Limb (tissue), 2 donors: Measurements from ENCODE around the gene PCDHB9.
A peak's percentile ranks its signal among the peaks of the same experiment; 100 is the strongest.
"Not testable (repeated sequence)": the region's sequence is repeated elsewhere in the genome, so short reads cannot be mapped to it uniquely, and the experiment has no call there.

Source experiments
- DNase-seq, 2 donors: peaks; one replicate each; pipeline ENCODE4 v3.0.0-alpha.2; 2016; ENCODE audit errors: extremely low spot score in 2 of 2

Gene PCDHB9

GRCh38 chr5:141188682-141189081, 1.7 kb downstream of the PCDHB9 start:
- DNase-seq = not testable (repeated sequence)

DNA sequence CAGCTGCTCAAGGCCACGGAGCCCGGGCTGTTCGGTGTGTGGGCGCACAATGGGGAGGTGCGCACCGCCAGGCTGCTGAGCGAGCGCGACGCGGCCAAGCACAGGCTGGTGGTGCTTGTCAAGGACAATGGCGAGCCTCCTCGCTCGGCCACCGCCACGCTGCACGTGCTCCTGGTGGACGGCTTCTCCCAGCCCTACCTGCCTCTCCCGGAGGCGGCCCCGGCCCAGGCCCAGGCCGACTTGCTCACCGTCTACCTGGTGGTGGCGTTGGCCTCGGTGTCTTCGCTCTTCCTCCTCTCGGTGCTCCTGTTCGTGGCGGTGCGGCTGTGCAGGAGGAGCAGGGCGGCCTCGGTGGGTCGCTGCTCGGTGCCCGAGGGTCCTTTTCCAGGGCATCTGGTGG, 2.2 kb downstream of the PCDHB9 start:
- not testable (repeated sequence) for DNase-seq

GRCh38 chr5:141192110-141192725, 5.3 kb downstream of the PCDHB9 start, which contains the start of gene PCDHB10:
Gene PCDHB10, plus strand, starts transcription at chr5:141192353. Its CDS starts 200 bp downstream, at chr5:141192553.
- DNase-seq = peak in 1 of 2 donors; percentile 53

GRCh38 chr5:141194332-141194731, 7.4 kb downstream of the PCDHB9 start:
- not testable (repeated sequence) for DNase-seq

- DNase-seq = no peak
Observed at GRCh38 chr5:141196363-141196762, 9.4 kb downstream of the PCDHB9 start.

DNA sequence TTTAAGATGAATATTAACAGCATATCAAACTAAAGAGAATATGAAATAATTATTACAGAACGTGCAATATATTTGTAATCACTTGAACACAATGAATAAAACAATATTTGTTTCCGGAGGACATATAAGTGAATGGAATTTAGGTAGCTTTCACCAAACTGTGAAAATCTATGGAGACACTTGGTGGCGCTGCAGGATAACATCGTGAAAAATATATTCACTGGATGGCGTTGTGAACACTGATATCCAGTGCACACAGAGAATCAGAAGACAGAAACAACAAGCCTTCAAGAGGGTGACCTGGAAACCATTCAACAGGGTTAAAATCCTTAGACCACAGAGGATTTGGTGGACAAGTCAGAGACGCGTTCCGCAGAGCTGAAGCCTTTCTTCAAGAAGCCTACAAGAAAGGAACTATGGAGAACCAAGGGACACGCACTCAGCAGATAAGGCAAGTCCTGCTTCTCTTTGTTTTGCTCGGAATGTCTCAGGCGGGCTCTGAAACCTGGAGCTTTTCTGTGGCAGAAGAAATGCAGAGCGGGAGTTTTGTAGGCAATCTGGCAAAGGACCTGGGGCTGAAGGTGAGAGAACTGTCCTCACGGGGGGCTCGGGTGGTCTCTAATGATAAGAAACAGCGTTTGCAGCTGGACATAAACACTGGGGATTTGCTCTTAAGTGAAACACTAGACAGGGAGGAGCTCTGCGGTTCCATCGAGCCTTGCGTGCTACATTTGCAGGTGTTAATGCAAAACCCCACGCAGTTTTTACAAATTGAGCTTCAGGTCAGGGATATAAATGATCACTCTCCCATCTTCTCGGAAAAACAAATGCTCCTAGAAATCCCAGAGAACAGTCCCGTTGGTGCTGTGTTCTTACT, 12.6 kb downstream of the PCDHB9 start, which contains the start of gene PCDHB11:
Gene PCDHB11, plus strand, starts transcription at position 269 of the 877 bp plus-strand sequence. Its CDS starts 148 bp downstream, at position 417.
- no peak for DNase-seq

DNA sequence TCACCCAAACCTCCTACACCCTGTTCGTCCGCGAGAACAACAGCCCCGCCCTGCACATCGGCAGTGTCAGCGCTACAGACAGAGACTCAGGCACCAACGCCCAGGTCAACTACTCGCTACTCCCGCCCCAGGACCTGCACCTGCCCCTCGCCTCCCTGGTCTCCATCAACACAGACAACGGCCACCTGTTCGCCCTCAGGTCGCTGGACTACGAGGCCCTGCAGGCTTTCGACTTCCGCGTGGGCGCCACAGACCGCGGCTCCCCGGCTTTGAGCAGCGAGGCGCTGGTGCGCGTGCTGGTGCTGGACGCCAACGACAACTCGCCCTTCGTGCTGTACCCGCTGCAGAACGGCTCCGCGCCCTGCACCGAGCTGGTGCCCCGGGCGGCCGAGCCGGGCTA, 14.2 kb downstream of the PCDHB9 start:
- DNase-seq = not testable (repeated sequence)

DNA sequence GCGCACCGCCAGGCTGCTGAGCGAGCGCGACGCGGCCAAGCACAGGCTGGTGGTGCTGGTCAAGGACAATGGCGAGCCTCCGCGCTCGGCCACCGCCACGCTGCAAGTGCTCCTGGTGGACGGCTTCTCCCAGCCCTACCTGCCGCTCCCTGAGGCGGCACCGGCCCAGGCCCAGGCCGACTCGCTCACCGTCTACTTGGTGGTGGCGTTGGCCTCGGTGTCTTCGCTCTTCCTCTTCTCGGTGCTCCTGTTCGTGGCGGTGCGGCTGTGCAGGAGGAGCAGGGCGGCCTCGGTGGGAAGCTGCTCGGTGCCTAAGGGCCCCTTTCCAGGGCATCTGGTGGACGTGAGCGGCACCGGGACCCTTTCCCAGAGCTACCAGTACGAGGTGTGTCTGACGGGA, 14.7 kb downstream of the PCDHB9 start:
- DNase-seq = not testable (repeated sequence)

GRCh38 chr5:141208478-141208877, 21.5 kb downstream of the PCDHB9 start, which contains the start of gene PCDHB12:
Gene PCDHB12, plus strand, starts transcription at chr5:141208719. Its CDS starts 189 bp downstream, at chr5:141208908.
- DNase-seq = no peak

DNA sequence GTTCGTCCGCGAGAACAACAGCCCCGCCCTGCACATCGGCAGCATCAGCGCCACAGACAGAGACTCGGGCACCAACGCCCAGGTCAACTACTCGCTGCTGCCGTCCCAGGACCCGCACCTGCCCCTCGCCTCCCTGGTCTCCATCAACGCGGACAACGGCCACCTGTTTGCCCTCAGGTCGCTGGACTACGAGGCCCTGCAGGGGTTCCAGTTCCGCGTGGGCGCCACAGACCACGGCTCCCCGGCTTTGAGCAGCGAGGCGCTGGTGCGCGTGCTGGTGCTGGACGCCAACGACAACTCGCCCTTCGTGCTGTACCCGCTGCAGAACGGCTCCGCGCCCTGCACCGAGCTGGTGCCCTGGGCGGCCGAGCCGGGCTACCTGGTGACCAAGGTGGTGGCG, 23.3 kb downstream of the PCDHB9 start:
- DNase-seq = not testable (repeated sequence)

DNA sequence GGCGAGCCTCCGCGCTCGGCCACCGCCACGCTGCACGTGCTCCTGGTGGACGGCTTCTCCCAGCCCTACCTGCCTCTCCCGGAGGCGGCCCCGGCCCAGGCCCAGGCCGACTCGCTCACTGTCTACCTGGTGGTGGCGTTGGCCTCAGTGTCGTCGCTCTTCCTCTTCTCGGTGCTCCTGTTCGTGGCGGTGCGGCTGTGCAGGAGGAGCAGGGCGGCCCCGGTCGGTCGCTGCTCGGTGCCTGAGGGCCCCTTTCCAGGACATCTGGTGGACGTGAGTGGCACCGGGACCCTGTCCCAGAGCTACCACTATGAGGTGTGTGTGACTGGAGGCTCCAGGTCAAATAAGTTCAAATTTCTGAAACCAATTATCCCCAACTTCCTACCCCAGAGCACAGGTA, 23.9 kb downstream of the PCDHB9 start:
- DNase-seq = not testable (repeated sequence)

GRCh38 chr5:141213656-141214339, 26.8 kb downstream of the PCDHB9 start, which contains the start of gene PCDHB13:
Gene PCDHB13, plus strand, starts transcription at chr5:141213919. Its CDS starts 205 bp downstream, at chr5:141214124.
- not testable (repeated sequence) for DNase-seq

DNA sequence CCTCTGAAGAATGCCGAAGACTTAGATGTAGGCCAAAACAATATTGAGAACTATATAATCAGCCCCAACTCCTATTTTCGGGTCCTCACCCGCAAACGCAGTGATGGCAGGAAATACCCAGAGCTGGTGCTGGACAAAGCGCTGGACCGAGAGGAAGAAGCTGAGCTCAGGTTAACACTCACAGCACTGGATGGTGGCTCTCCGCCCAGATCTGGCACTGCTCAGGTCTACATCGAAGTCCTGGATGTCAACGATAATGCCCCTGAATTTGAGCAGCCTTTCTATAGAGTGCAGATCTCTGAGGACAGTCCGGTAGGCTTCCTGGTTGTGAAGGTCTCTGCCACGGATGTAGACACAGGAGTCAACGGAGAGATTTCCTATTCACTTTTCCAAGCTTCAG, 27.6 kb downstream of the PCDHB9 start:
- not testable (repeated sequence) for DNase-seq

GRCh38 chr5:141215504-141215903, 28.5 kb downstream of the PCDHB9 start:
- DNase-seq = not testable (repeated sequence)

DNA sequence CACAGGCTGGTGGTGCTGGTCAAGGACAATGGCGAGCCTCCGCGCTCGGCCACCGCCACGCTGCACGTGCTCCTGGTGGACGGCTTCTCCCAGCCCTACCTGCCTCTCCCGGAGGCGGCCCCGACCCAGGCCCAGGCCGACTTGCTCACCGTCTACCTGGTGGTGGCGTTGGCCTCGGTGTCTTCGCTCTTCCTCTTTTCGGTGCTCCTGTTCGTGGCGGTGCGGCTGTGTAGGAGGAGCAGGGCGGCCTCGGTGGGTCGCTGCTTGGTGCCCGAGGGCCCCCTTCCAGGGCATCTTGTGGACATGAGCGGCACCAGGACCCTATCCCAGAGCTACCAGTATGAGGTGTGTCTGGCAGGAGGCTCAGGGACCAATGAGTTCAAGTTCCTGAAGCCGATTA, 29.1 kb downstream of the PCDHB9 start:
- not testable (repeated sequence) for DNase-seq

GRCh38 chr5:141223112-141223783, 36.3 kb downstream of the PCDHB9 start, which contains the start of gene PCDHB14:
Gene PCDHB14, plus strand, starts transcription at chr5:141223343. Its CDS starts 163 bp downstream, at chr5:141223506.
- peak in 1 of 2 donors; percentile 7 for DNase-seq

GRCh38 chr5:141224844-141225243, 37.9 kb downstream of the PCDHB9 start:
- not testable (repeated sequence) for DNase-seq

- not testable (repeated sequence) for DNase-seq
Observed at GRCh38 chr5:141225421-141225820, 38.5 kb downstream of the PCDHB9 start.

DNA sequence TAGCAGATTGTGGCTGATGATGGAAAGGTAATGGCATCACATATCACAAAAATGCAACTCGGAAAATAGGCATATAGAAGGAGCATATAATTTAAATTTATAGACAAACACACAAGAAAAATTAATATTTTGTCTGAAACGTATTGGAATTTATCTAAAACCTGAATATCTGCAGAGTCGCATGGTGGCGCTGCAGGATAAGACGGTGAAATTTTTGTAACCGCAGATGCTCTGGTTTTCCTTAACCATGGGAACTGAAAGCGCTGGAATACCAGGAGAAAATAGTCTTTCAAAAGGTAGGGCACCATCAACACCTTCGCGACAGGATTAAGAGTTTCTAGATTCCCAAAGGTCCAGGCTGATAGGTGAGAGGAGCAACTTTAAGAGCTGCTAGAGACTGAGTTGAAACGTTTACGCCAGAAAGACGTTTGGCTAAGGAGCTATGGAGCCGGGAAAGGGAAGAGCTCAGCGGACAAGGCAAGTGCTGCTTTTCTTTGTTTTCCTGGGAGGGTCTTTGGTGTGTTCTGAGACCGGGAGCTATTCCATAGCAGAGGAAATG, 47.2 kb downstream of the PCDHB9 start:
- DNase-seq = no peak

DNA sequence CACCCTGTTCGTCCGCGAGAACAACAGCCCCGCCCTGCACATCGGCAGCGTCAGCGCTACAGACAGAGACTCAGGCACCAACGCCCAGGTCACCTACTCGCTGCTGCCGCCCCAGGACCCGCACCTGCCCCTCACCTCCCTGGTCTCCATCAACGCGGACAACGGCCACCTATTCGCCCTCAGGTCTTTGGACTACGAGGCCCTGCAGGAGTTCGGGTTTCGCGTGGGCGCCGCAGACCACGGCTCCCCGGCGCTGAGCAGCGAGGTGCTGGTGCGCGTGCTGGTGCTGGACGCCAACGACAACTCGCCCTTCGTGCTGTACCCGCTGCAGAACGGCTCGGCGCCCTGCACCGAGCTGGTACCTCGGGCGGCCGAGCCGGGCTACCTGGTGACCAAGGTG, 49.0 kb downstream of the PCDHB9 start:
- not testable (repeated sequence) for DNase-seq
